ENCODE data around the gene C1QTNF9B.
"Not testable (repeated sequence)": the region's sequence is repeated elsewhere in the genome, so short reads cannot be mapped to it uniquely, and the experiment has no call there.

The C1QTNF9B gene

DNA sequence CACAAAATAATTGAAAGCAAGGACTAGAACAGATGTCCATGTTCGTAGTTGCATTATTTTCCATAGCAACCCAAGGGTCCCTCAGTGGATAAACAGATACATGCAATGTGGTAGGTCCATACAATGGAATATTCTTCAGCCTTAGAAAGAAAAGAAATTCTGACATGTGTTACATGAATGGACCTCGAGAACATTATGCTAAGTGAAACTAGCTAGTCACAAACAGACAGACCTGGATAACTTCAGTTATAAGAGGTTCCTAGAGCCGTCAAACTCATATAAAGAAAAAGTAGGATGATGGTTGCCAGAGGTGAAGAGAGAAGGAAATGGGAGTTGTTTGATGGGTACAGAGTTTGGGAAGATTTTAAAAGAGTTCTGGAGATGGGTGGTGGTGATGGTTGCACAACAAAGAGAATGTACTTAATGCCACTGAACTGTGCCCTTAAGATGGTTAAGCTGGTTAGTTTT lies at the start of gene C1QTNF9B:
C1QTNF9B (minus strand) TSS at position 51 of the 468 bp plus-strand sequence.
- DNase-seq, result not testable (repeated sequence)

GRCh38 chr13:23946900-23947299 lies 49.6 kb upstream of the C1QTNF9B start:
- DNase-seq, result no peak

DNA sequence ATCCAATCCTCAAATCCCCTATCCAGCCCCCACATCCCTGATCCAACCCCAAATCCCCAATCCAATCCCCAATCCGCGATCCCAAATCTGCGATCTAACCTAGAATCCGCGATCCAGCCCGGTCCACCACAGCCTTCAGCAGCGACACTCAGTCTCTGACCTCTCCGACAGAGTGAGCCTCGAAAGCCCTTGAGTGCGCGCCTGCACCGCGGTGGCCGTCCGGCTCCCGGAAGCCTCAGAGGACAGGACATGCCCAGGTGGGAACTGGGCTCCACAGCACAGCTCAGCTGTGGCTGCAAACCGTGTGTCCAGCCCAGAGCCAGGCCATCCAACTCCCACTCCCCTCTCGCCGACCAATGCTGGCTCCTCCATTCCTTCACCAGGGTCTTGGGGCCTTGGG lies 48.8 kb upstream of the C1QTNF9B start:
- DNase-seq, result no peak

DNA sequence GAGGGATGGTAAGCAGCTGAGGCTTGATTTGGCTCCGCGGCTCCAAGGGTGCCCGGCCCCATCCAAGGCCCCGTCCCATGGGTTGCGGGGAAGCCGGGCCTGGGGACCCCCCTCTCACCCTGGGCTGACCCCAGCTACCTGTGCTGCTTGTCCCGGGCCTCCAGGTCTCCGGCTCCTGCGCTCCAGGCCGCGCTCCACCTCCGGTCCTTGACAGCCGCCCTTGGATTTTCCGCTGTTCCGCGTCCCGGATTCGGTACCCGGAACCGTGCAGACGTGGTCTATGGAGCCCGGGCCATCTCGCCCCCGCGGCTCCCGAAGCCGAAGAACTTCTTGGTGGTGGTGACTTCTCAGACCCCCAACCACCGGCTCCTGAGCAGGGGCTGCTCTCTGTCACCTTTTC lies 48.3 kb upstream of the C1QTNF9B start:
- no peak for DNase-seq

- DNase-seq, result peak in 1 of 58 donors; percentile 7
These were observed 43.9 kb upstream of the C1QTNF9B start for GRCh38 chr13:23941211-23941610.

GRCh38 chr13:23939666-23940065 lies 42.4 kb upstream of the C1QTNF9B start:
- not testable (repeated sequence) for DNase-seq

- DNase-seq, result no peak
These were observed 37.2 kb upstream of the C1QTNF9B start for GRCh38 chr13:23934520-23934919.

- DNase-seq, result no peak
These were observed 31.7 kb upstream of the C1QTNF9B start for GRCh38 chr13:23928985-23929384.

DNA sequence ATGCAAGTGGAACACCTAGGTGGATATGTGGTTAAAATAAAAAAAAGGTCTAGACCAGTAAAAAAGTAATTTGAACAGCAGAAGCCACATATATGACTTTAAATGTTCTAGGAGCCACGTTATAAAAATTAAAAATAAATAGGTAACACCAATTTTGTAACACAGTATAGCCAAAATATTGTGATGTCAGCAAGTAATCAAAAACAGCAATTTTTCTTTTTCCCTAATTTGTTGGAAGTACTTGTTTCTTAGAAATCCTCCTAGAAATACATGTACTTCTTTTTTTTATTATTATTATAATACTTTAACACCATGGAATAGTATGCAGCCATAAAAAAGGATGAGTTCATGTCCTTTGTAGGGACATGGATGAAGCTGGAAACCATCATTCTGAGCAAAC lies 25.7 kb upstream of the C1QTNF9B start:
- no peak for DNase-seq

- DNase-seq, result no peak
These were observed 25.0 kb upstream of the C1QTNF9B start for GRCh38 chr13:23922005-23922932.

DNA sequence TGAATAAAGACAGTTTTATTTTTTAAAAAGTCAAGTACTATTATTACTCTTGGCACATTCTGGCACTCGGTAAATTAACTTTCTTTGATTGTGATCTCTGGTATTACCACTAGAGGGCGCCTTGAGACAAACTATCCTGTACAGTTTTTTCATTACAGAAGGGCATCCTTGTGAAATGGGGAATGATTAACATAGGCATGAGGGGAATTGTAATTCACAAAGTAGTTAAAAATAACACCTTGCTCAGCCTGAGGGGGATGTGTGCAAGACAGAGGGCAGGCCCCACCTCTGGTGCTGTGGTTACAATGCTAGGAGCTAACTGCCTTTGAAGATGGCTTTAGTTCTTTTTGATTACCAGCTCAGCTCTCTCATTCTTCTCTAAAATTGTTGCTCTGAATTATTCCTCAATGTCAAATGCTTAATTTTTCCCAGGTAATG lies 24.2 kb upstream of the C1QTNF9B start:
- peak in 5 of 58 donors; percentile 2 to 9 (median 7) for DNase-seq

DNA sequence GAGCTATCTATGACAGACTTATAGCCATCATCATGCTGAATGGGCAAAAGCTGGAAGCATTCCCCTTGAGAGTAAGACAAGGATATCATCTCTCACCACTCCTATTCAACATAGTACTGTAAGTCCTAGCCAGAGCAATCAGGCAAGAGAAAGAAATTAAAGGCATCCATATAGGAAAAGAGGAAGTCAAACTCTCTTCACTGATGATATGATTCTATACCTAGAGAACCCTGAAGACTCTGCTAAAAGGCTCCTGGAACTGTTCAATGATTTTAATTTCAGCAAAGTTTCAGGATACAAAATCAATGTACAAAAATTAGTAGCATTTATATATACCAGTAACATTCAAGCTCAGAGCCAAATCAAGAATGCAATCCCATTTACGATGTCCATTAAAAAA lies 21.7 kb upstream of the C1QTNF9B start:
- no peak for DNase-seq

DNA sequence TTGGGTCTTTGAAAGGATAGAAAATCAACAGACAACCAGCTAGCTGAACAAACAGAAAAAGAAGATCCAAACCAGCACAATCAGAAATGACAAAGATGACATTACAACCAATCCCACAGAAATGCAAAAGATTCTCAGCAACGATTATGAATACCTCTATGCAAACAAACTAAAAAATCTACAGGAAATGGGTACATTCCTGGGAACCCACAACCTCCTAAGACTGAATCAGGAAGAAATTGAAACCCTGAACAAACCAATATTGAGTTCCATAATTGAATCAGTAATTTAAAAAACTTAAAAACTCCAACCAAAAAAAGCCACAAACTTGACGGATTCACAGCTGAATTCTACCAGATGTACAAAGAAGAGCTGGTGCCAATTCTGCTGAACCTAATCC lies 20.9 kb upstream of the C1QTNF9B start:
- DNase-seq, result no peak

DNA sequence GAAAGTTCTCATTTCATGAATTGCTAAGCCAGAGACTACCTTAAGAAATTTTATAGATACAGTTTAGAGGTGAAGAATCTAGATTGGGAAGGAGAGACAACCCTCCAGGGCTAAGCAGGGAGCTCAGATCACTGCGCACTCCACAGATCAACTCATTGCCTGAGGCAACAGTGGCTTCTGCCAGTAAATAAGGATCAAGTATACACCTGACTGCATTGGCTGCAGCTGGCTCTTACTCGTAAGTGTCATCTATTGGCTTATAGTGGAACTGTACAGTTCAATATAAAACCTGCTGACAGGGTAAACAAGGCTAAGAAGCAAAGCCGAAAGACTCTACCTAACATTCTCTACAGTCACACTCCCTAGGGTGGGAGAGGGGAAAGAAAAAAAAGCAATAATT lies 18.0 kb upstream of the C1QTNF9B start:
- DNase-seq, result no peak

GRCh38 chr13:23912469-23912868 lies 15.2 kb upstream of the C1QTNF9B start:
- no peak for DNase-seq

DNA sequence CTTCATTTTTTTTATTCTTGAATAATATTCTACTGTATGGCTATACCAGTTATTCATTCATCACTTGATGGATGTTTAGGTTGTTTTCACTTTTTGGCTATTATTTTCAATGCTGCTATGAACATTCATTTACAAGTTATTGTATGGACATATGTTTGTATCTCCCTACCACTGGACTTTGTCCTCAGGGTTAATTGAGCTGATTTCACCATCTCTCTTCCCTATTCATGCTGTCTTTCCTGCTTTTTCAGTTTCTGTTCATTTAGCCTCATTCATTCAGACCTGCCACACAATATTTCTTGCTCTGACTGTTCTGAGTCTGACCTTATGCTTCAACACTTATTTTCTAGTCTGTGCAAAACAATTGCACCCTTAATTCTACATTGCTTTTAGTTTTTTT lies 12.3 kb upstream of the C1QTNF9B start:
- DNase-seq, result no peak

- DNase-seq, result no peak
These were observed 8.5 kb upstream of the C1QTNF9B start for GRCh38 chr13:23905766-23906165.

GRCh38 chr13:23903906-23904280 lies 6.6 kb upstream of the C1QTNF9B start:
- no peak for DNase-seq

DNA sequence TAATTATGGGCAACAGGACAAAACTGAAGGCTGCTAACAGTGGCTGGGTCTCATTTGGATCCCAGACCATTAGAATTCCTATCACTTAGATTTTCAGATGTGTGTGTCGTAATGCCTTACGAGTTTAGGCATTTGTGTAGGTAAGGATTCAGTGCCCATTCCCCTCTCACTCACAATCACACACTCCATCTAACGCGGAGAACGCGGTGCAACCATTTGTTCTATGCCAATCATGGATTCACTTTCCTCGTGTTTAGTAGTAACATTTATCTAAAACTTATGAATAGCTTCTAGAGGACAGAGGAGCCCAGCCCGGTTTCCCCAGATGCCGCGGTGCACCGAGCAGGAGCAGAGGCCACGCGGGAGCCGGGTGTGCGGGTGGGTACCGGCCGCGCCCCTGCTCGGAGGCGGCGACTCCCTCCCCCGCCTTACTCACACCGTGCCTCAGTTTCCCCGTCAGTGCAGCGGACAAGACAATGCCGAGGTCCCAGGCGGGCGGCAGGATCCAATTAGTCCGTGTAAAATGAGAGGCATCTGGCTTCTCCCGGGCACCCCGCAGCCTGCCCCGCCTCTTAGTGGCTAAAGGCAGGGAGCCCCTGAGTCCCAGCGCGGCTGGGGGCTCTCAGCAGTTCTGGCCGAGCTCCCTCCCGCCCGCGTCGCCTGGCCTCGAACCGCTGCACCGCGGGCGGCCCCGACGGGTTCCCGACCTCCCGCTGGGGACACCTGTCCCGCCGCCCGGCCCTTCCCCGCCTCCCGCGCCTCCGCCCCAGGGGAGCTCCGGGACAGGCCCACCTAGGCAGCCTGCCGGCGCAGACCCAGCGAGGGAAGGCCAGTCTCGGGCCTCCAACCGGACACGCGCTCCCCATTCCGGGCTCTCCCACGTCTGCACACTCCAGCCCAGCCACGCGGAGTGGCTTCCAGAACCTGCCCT lies 5.9 kb upstream of the C1QTNF9B start:
- DNase-seq, result no peak

- no peak for DNase-seq
These were observed 4.1 kb upstream of the C1QTNF9B start for GRCh38 chr13:23901365-23901764.

GRCh38 chr13:23899555-23899954 lies 2.3 kb upstream of the C1QTNF9B start:
- DNase-seq, result peak in 10 of 58 donors; percentile 3 to 60 (median 14)

DNA sequence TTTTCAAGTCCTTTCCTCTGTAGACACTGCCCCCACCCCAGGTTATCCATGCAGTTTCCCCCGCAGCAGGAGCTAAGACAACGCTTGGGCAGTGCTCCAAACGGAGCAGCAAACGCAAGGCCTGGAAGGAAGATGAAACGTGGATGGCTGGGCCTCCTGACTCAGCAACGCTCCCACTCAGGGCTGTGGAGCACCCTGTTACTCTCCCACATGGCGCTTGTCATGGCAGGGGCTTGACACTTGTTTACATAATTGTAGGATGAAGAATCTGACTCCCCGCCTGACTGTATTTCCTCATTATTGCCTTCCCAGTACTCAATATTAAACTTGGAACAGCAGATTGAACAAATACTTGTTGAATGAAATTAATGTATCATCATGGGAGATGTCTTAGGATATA lies 799 bp upstream of the C1QTNF9B start:
- DNase-seq, result no peak

All from anterior cingulate cortex (tissue), 58 donors.